Measurements from ENCODE around the gene HS6ST2.

Gene HS6ST2

GRCh38 chrX:132728296-132728695, 230.1 kb downstream of the HS6ST2 start:
- WGBS, 2 donors (ENCODE audit: extremely low coverage in 2 of 2, insufficient read length in 2 of 2, insufficient replicate concordance in 1 of 2): no CpG with 5 or more reads among the region's 6 CpGs
- no peak overlapping the region for H4K8ac ChIP-seq (ENCODE audit: low read depth, low read length)
- no peak overlapping the region for H3K4me3 ChIP-seq (ENCODE audit: low read length in 2 of 2)

GRCh38 chrX:132718431-132718958, 239.9 kb downstream of the HS6ST2 start:
- H2AFZ ChIP-seq (ENCODE audit: low read length): no peak overlapping the region
- no peak overlapping the region for H2BK5ac ChIP-seq (ENCODE audit: low read length)
- no peak overlapping the region for H3K4ac ChIP-seq (ENCODE audit: low read length)
- no peaks in the 10 kb centered on the region for H3K79me1 ChIP-seq (ENCODE audit: low read depth, low read length)
- no peak overlapping the region for H3K18ac ChIP-seq (ENCODE audit: low read length)
- no peaks in the 10 kb centered on the region for H3K9me3 ChIP-seq (replicated peaks in 1 of 2; ENCODE audit: control insufficient read depth in 2 of 2, insufficient read depth in 1 of 2, low read depth in 1 of 2, low read length in 2 of 2)
- H2BK12ac ChIP-seq (ENCODE audit: low read length): no peak overlapping the region
- H2BK120ac ChIP-seq (ENCODE audit: low read depth, low read length): no peak overlapping the region
- no peaks in the 10 kb centered on the region for H3K36me3 ChIP-seq (replicated peaks in 1 of 2; ENCODE audit: control insufficient read depth in 2 of 2, insufficient read depth in 2 of 2, low read length in 2 of 2)
- no peaks in the 10 kb centered on the region for H3K27me3 ChIP-seq (ENCODE audit: control insufficient read depth in 3 of 3, insufficient read depth in 3 of 3, low read depth in 1 of 3, low read length in 3 of 3)
- no peak overlapping the region for H3K4me2 ChIP-seq (ENCODE audit: insufficient read depth, low read length, poor library complexity, severe bottlenecking)
- H4K8ac ChIP-seq (ENCODE audit: low read depth, low read length): no peak overlapping the region
- no peak overlapping the region for H2BK15ac ChIP-seq (ENCODE audit: low read length)
- no peak overlapping the region for H4K91ac ChIP-seq (ENCODE audit: low read depth, low read length, poor library complexity)
- DNase-seq (ENCODE audit: low spot score): no peak
- H3K14ac ChIP-seq (ENCODE audit: low read length): no peak overlapping the region
- no peak overlapping the region for H2AK5ac ChIP-seq (ENCODE audit: low read depth, low read length)
- H3K27ac ChIP-seq (replicated peaks; ENCODE audit: low read length): no peak overlapping the region
- no CpG with 5 or more reads among the region's 1 CpG for WGBS, 2 donors (ENCODE audit: extremely low coverage in 2 of 2, insufficient read length in 2 of 2, insufficient replicate concordance in 1 of 2)
- H3K4me3 ChIP-seq (ENCODE audit: low read length in 2 of 2): no peak overlapping the region
- H3K4me1 ChIP-seq (ENCODE audit: control insufficient read depth in 2 of 2, insufficient read depth in 1 of 2, low read depth in 1 of 2, low read length in 2 of 2): no peaks in the 10 kb centered on the region
- H3K9ac ChIP-seq (ENCODE audit: low read depth, low read length, poor library complexity): no peak overlapping the region
- no peak overlapping the region for H3K23ac ChIP-seq (ENCODE audit: low read depth, low read length, poor library complexity)

More at GRCh38 chrX:132728296-132728695, 230.1 kb downstream of the HS6ST2 start:
- Histone ChIP-seq H2BK5ac (ENCODE audit: low read length) (no peak overlapping the region), H3K4me1 (ENCODE audit: control insufficient read depth in 2 of 2, insufficient read depth in 1 of 2, low read depth in 1 of 2, low read length in 2 of 2) (peaks cover 0 to 10% of the 10 kb centered on the region in 2 donors), H4K91ac (ENCODE audit: low read depth, low read length, poor library complexity) (no peak overlapping the region), H3K4me2 (ENCODE audit: insufficient read depth, low read length, poor library complexity, severe bottlenecking) (no peak overlapping the region), H3K27me3 (ENCODE audit: control insufficient read depth in 3 of 3, insufficient read depth in 3 of 3, low read depth in 1 of 3, low read length in 3 of 3) (no peaks in the 10 kb centered on the region), H2AK5ac (ENCODE audit: low read depth, low read length) (no peak overlapping the region), H2BK12ac (ENCODE audit: low read length) (no peak overlapping the region), H3K23ac (ENCODE audit: low read depth, low read length, poor library complexity) (no peak overlapping the region), H2AFZ (ENCODE audit: low read length) (no peak overlapping the region), H3K27ac (replicated peaks; ENCODE audit: low read length) (no peak overlapping the region), H2BK120ac (ENCODE audit: low read depth, low read length) (no peak overlapping the region), H3K36me3 (replicated peaks in 1 of 2; ENCODE audit: control insufficient read depth in 2 of 2, insufficient read depth in 2 of 2, low read length in 2 of 2) (no peaks in the 10 kb centered on the region), H3K14ac (ENCODE audit: low read length) (no peak overlapping the region), H2BK15ac (ENCODE audit: low read length) (no peak overlapping the region), H3K4ac (ENCODE audit: low read length) (no peak overlapping the region), H3K9ac (ENCODE audit: low read depth, low read length, poor library complexity) (no peak overlapping the region), H3K79me1 (ENCODE audit: low read depth, low read length) (no peaks in the 10 kb centered on the region), H3K18ac (ENCODE audit: low read length) (no peak overlapping the region), H3K9me3 (replicated peaks in 1 of 2; ENCODE audit: control insufficient read depth in 2 of 2, insufficient read depth in 1 of 2, low read depth in 1 of 2, low read length in 2 of 2) (peaks cover 0 to 4% of the 10 kb centered on the region in 2 donors)
- DNase-seq (ENCODE audit: low spot score): no peak

- H3K4me3 ChIP-seq (ENCODE audit: low read length in 2 of 2): no peak overlapping the region
- H3K36me3 ChIP-seq (replicated peaks in 1 of 2; ENCODE audit: control insufficient read depth in 2 of 2, insufficient read depth in 2 of 2, low read length in 2 of 2): no peaks in the 10 kb centered on the region
- H4K8ac ChIP-seq (ENCODE audit: low read depth, low read length): no peak overlapping the region
- no peaks in the 10 kb centered on the region for H3K79me1 ChIP-seq (ENCODE audit: low read depth, low read length)
- DNase-seq (ENCODE audit: low spot score): no peak
- H3K4me2 ChIP-seq (ENCODE audit: insufficient read depth, low read length, poor library complexity, severe bottlenecking): no peak overlapping the region
- H3K27me3 ChIP-seq (ENCODE audit: control insufficient read depth in 3 of 3, insufficient read depth in 3 of 3, low read depth in 1 of 3, low read length in 3 of 3): peaks cover 0 to 5% (median 0%) of the 10 kb centered on the region in 3 experiments
- no peak overlapping the region for H2BK15ac ChIP-seq (ENCODE audit: low read length)
- no peak overlapping the region for H2AFZ ChIP-seq (ENCODE audit: low read length)
- H3K23ac ChIP-seq (ENCODE audit: low read depth, low read length, poor library complexity): no peak overlapping the region
- H3K18ac ChIP-seq (ENCODE audit: low read length): no peak overlapping the region
- no peak overlapping the region for H2AK5ac ChIP-seq (ENCODE audit: low read depth, low read length)
- H3K27ac ChIP-seq (replicated peaks; ENCODE audit: low read length): no peak overlapping the region
- H2BK12ac ChIP-seq (ENCODE audit: low read length): no peak overlapping the region
- H3K4ac ChIP-seq (ENCODE audit: low read length): no peak overlapping the region
- no CpG with 5 or more reads among the region's 3 CpGs for WGBS, 2 donors (ENCODE audit: extremely low coverage in 2 of 2, insufficient read length in 2 of 2, insufficient replicate concordance in 1 of 2)
- no peak overlapping the region for H3K14ac ChIP-seq (ENCODE audit: low read length)
- H3K9me3 ChIP-seq (replicated peaks in 1 of 2; ENCODE audit: control insufficient read depth in 2 of 2, insufficient read depth in 1 of 2, low read depth in 1 of 2, low read length in 2 of 2): no peaks in the 10 kb centered on the region
- H2BK120ac ChIP-seq (ENCODE audit: low read depth, low read length): no peak overlapping the region
- H3K4me1 ChIP-seq (ENCODE audit: control insufficient read depth in 2 of 2, insufficient read depth in 1 of 2, low read depth in 1 of 2, low read length in 2 of 2): no peaks in the 10 kb centered on the region
- H4K91ac ChIP-seq (ENCODE audit: low read depth, low read length, poor library complexity): no peak overlapping the region
- H2BK5ac ChIP-seq (ENCODE audit: low read length): no peak overlapping the region
- no peak overlapping the region for H3K9ac ChIP-seq (ENCODE audit: low read depth, low read length, poor library complexity)
Measured at GRCh38 chrX:132716006-132716405, 242.4 kb downstream of the HS6ST2 start.

- H3K23ac ChIP-seq (ENCODE audit: low read depth, low read length, poor library complexity): no peak overlapping the region
- H2AK5ac ChIP-seq (ENCODE audit: low read depth, low read length): no peak overlapping the region
- no peak overlapping the region for H3K4me3 ChIP-seq (ENCODE audit: low read length in 2 of 2)
- no peak overlapping the region for H3K18ac ChIP-seq (ENCODE audit: low read length)
- H3K27me3 ChIP-seq (ENCODE audit: control insufficient read depth in 3 of 3, insufficient read depth in 3 of 3, low read depth in 1 of 3, low read length in 3 of 3): peaks cover 0 to 6% (median 0%) of the 10 kb centered on the region in 3 experiments
- no peaks in the 10 kb centered on the region for H3K79me1 ChIP-seq (ENCODE audit: low read depth, low read length)
- WGBS, 2 donors (ENCODE audit: extremely low coverage in 2 of 2, insufficient read length in 2 of 2, insufficient replicate concordance in 1 of 2): no CpG with 5 or more reads among the region's 5 CpGs
- DNase-seq (ENCODE audit: low spot score): no peak
- no peak overlapping the region for H4K91ac ChIP-seq (ENCODE audit: low read depth, low read length, poor library complexity)
- no peak overlapping the region for H3K14ac ChIP-seq (ENCODE audit: low read length)
- H3K9me3 ChIP-seq (replicated peaks in 1 of 2; ENCODE audit: control insufficient read depth in 2 of 2, insufficient read depth in 1 of 2, low read depth in 1 of 2, low read length in 2 of 2): no peaks in the 10 kb centered on the region
- no peak overlapping the region for H3K27ac ChIP-seq (replicated peaks; ENCODE audit: low read length)
- no peak overlapping the region for H2BK15ac ChIP-seq (ENCODE audit: low read length)
- no peaks in the 10 kb centered on the region for H3K4me1 ChIP-seq (ENCODE audit: control insufficient read depth in 2 of 2, insufficient read depth in 1 of 2, low read depth in 1 of 2, low read length in 2 of 2)
- no peak overlapping the region for H2AFZ ChIP-seq (ENCODE audit: low read length)
- H3K4ac ChIP-seq (ENCODE audit: low read length): no peak overlapping the region
- H3K36me3 ChIP-seq (replicated peaks in 1 of 2; ENCODE audit: control insufficient read depth in 2 of 2, insufficient read depth in 2 of 2, low read length in 2 of 2): no peaks in the 10 kb centered on the region
- H2BK120ac ChIP-seq (ENCODE audit: low read depth, low read length): no peak overlapping the region
- no peak overlapping the region for H3K4me2 ChIP-seq (ENCODE audit: insufficient read depth, low read length, poor library complexity, severe bottlenecking)
- no peak overlapping the region for H2BK5ac ChIP-seq (ENCODE audit: low read length)
- H3K9ac ChIP-seq (ENCODE audit: low read depth, low read length, poor library complexity): no peak overlapping the region
- H2BK12ac ChIP-seq (ENCODE audit: low read length): no peak overlapping the region
- H4K8ac ChIP-seq (ENCODE audit: low read depth, low read length): no peak overlapping the region
Measured at GRCh38 chrX:132714913-132715312, 243.5 kb downstream of the HS6ST2 start.

Measured in neuronal stem cell (in vitro differentiated cells).